ENCODE data around the gene SFXN5.

DNA sequence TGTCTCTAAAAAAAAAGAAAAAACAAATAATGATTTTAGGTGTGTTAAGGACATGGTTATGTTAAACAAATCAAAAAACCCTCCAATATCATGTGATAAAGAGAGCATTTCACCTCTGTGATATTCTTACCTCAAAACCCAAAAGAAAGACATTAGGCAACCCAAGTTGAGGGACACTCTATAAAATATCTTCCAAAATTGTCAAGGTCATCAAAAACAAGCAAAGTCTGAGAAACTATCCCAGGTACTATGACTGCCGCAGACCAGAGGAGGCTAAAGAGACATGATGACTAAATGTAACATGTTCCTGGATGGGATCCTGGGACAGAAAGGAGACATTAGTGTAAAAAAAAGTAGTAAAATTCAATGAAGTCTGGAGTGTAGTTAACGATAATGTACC is 4.5 kb downstream of the SFXN5 start:
- TF ChIP-seq, protein P1, sequence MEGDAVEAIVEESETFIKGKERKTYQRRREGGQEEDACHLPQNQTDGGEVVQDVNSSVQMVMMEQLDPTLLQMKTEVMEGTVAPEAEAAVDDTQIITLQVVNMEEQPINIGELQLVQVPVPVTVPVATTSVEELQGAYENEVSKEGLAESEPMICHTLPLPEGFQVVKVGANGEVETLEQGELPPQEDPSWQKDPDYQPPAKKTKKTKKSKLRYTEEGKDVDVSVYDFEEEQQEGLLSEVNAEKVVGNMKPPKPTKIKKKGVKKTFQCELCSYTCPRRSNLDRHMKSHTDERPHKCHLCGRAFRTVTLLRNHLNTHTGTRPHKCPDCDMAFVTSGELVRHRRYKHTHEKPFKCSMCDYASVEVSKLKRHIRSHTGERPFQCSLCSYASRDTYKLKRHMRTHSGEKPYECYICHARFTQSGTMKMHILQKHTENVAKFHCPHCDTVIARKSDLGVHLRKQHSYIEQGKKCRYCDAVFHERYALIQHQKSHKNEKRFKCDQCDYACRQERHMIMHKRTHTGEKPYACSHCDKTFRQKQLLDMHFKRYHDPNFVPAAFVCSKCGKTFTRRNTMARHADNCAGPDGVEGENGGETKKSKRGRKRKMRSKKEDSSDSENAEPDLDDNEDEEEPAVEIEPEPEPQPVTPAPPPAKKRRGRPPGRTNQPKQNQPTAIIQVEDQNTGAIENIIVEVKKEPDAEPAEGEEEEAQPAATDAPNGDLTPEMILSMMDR (IDR thresholded peaks at IDR 0.05) = no peak
- no peak for TF ChIP-seq POLR2A (IDR thresholded peaks at IDR 0.05)

Data from testis (tissue), 2 donors.